AG09309 (cell line): ENCODE results near the gene LRMDA.

ENCODE experiments used
- DNase-seq: peaks from one replicate; pipeline ENCODE4 v3.0.0-alpha.2; 2010; ENCODE audit warnings: low read depth
- H3K4me3 ChIP-seq: 2 replicates; pipeline ENCODE4 v1.5.1; 2011; ENCODE audit warnings: mild to moderate bottlenecking, low read depth, low read length, moderate library complexity; ENCODE audit not compliant: control insufficient read depth
- CTCF ChIP-seq: IDR thresholded peaks from 2 replicates; pipeline ENCODE4 v1.5.1; 2011; ENCODE audit warnings: mild to moderate bottlenecking, low read depth, low read length, inconsistent platforms; ENCODE audit not compliant: insufficient read depth, control insufficient read depth; ENCODE audit errors: missing control alignments

Gene LRMDA

GRCh38 chr10:75555323-75555722 lies 123.9 kb downstream of the LRMDA start:
- no peak for TF ChIP-seq CTCF
- no peak overlapping the region for H3K4me3 ChIP-seq

DNA sequence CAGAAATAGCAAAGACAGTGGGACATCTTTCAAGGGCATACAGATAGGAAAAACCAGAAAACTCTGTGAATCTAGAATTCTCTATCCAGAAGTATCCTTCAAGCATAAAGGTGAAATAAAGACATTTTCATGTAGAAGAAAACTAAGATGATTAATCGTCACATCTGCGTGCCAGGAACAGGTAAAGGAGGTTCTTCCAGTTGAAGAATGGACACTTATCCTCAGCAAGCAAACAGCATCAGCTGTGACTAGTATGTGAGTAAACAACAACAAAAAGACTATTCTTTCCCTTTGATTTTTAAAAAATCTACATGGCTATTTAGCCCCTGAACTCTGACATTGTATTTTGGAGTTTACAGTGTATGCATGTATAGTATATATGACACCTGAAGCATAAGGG lies 124.9 kb downstream of the LRMDA start:
- no peak for TF ChIP-seq CTCF
- DNase-seq = no peak
- no peak overlapping the region for H3K4me3 ChIP-seq

More at GRCh38 chr10:75555323-75555722, 123.9 kb downstream of the LRMDA start:
- DNase-seq = no peak

DNA sequence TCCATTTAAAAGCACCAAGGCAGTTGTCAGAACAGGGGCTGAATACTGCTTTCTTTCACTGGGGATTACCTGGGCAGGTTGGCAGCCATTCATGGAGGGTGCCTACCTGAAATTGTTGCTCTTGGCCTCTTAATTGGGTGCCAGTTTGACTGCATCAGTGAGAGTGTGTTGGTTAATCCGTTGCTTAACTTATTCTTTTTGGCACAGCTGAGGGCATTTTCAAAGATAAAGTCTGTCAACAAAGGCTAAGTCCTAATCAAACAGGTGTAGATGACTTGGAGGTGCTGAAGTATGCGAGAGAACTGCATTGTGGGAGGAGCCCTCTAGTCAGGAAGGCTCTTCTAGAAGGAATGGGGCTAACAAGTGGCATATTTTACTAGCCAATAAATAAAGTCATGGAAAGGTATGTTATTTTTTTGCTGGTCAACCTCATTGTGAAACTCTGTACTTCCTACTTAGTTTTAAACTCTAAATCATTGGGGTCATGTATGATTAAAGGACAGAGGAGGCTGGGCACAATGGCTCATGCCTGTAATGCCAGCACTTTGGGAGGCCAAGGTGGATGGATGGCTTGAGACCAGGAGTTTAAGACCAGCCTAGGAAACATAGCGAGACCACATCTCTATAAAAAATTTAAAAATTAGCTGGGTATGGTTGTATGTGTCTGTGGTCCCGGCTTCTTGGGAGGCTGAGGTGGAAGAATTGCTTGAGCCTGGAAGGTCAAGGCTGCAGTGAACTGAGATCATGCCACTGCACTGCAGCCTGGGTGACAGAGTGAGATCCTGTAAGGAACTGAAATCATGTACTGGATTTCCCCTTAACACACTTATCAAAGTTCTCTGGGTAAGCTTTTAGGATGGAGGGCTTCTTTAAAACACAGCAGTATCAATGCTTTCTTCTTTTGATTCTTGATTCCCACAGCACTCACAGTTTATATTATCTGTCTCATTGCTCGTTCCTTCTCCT lies 134.1 kb downstream of the LRMDA start:
- no peak overlapping the region for H3K4me3 ChIP-seq
- no peak for DNase-seq
- no peak for TF ChIP-seq CTCF

GRCh38 chr10:75568450-75569130 lies 137.2 kb downstream of the LRMDA start:
- no peak for TF ChIP-seq CTCF
- DNase-seq = no peak
- no peak overlapping the region for H3K4me3 ChIP-seq

DNA sequence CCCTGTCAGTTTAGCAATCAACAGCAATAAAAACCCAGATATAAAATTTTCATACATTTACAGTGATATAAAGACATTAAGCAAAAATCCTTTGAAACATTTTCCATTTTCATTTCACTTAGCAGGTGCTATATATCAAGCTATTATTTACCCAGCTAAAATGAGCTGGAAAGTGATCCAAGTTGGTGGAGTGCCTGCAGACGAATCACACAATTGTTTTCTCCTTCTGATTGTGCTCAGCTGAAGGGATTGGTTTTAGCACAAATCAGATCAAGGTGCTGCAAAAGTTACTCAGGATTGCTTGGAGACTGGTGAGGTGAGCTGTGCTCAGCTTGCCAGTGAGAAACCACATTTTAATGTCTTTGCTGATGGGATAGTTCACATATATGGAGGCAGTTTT lies 138.1 kb downstream of the LRMDA start:
- no peak for TF ChIP-seq CTCF
- DNase-seq = no peak
- no peak overlapping the region for H3K4me3 ChIP-seq

- no peak overlapping the region for H3K4me3 ChIP-seq
- no peak for DNase-seq
- TF ChIP-seq CTCF = no peak
These were observed 141.1 kb downstream of the LRMDA start for GRCh38 chr10:75572478-75572877.
